K562 (cell line): ENCODE results near the gene DCP1B. TPM values are rescaled to one million over a fixed set of nuclear protein-coding genes. Genes with fewer than 3 reads are reported as not detected.

Experiments
- ATAC-seq: fragments of 200-7000 bp; cut with Tn5 transposase; 3 replicates; pipeline ENCODE4 v1.9.1; 2020; ENCODE audit warnings: moderate library complexity
- BruUV-seq: library from RNA; stranded (reverse); fragments of 400-500 nt; replicated peaks from 2 replicates; lab custom pipeline; 2021; lab: Mats Ljungman, UMichigan
- CTCF ChIA-PET: fragments of 300-600 bp; formaldehyde crosslinking; extraction: SDS; loops from one replicate; lab custom pipeline; 2021; ENCODE audit warnings: low intra/inter-chr PET ratio; lab: Yijun Ruan, JAX
- POLR2A ChIA-PET: fragments of 300-600, 350-650 bp; sonication (Branson Sonifier 250); formaldehyde crosslinking; extraction: SDS; loops from one replicate; lab custom pipeline; 2021; ENCODE audit warnings: antibody characterized with exemption, inconsistent platforms; lab: Yijun Ruan, JAX
- DNase-seq, 4 experiments: peaks; one replicate each; pipeline versions ENCODE4 v3.0.0 to v3.0.0-alpha.2; 2011 to 2018; ENCODE audit warnings: low spot score in 3 of 4, mixed read lengths in 3 of 4; ENCODE audit errors: extremely low read depth in 1 of 4
- FAIRE-seq: peaks from 2 replicates; lab custom pipeline; 2011; peaks lifted over from hg19 to GRCh38; lab: Jason Lieb, UNC
- H2AFZ ChIP-seq: 2 replicates; pipeline ENCODE4 v1.6.0; 2011; ENCODE audit warnings: low read depth, low read length, control low read depth, inconsistent platforms
- H3K27ac ChIP-seq: fragments of 200-600 bp; 3 replicates; pipeline ENCODE4 v1.8.0; 2011; ENCODE audit warnings: low read depth, mild to moderate bottlenecking, control low read depth, inconsistent platforms, low read length, moderate library complexity, mixed read lengths; ENCODE audit errors: extremely low read depth
- H3K27me3 ChIP-seq, 2 experiments: fragments of 300-600 bp in 1 of 2; 2 replicates in 1 of 2; 3 replicates in 1 of 2; pipeline versions ENCODE4 v1.6.0 to v1.8.0; 2011; ENCODE audit warnings: inconsistent platforms in 2 of 2, low read length in 2 of 2, mild to moderate bottlenecking in 1 of 2, mixed read lengths in 1 of 2, moderate library complexity in 1 of 2; ENCODE audit not compliant: control insufficient read depth in 2 of 2, insufficient read depth in 2 of 2
- H3K36me3 ChIP-seq: fragments of 300-600 bp; 3 replicates; pipeline ENCODE4 v1.8.0; 2011; ENCODE audit warnings: mild to moderate bottlenecking, low read length, inconsistent platforms; ENCODE audit not compliant: control insufficient read depth, insufficient read depth
- H3K4me1 ChIP-seq, 2 experiments: fragments of 200-600 bp in 1 of 2; replicated peaks in 1 of 2; 2 replicates in 1 of 2; 3 replicates in 1 of 2; pipeline versions ENCODE4 v1.5.1 to v1.8.0; 2011; ENCODE audit warnings: inconsistent platforms in 2 of 2, low read length in 2 of 2, mild to moderate bottlenecking in 1 of 2, mixed read lengths in 1 of 2, moderate library complexity in 1 of 2; ENCODE audit not compliant: control insufficient read depth in 2 of 2, insufficient read depth in 2 of 2
- H3K4me2 ChIP-seq: 2 replicates; pipeline ENCODE4 v1.6.1; 2011; ENCODE audit warnings: low read length, control low read depth, inconsistent platforms, mixed read lengths; ENCODE audit not compliant: insufficient read depth
- H3K4me3 ChIP-seq: fragments of 200-600 bp; sonication (generic), shearing (Covaris generic); 2 replicates; pipeline ENCODE4 v1.5.1; 2016; ENCODE audit warnings: control low read depth, inconsistent platforms
- H3K79me2 ChIP-seq: fragments of 200-600 bp; 3 replicates; pipeline ENCODE4 v1.8.0; 2011; ENCODE audit warnings: low read length, inconsistent platforms; ENCODE audit not compliant: control insufficient read depth, insufficient read depth
- H3K9ac ChIP-seq, 2 experiments: 2 replicates each; pipeline versions ENCODE4 v1.6.0 to v1.6.1; 2011; ENCODE audit warnings: low read depth in 2 of 2, low read length in 2 of 2, control low read depth in 1 of 2, inconsistent platforms in 1 of 2, mild to moderate bottlenecking in 1 of 2, mixed read lengths in 1 of 2; ENCODE audit not compliant: insufficient read depth in 1 of 2
- H3K9me1 ChIP-seq: one replicate; pipeline ENCODE4 v1.6.0; 2011; ENCODE audit warnings: inconsistent platforms, mild to moderate bottlenecking, low read length, moderate library complexity; ENCODE audit not compliant: control insufficient read depth, insufficient read depth
- H3K9me3 ChIP-seq: replicated peaks from 2 replicates; pipeline ENCODE4 v1.5.1; 2011; ENCODE audit warnings: low read depth, low read length, inconsistent platforms; ENCODE audit not compliant: control insufficient read depth, insufficient read depth
- H4K20me1 ChIP-seq: replicated peaks from 2 replicates; pipeline ENCODE4 v1.6.1; 2011; ENCODE audit warnings: low read length, inconsistent platforms, mixed read lengths; ENCODE audit not compliant: control insufficient read depth, insufficient read depth
- ARID2 ChIP-seq: fragments of 450-650 bp; IDR thresholded peaks from 2 replicates; pipeline ENCODE4 v1.6.1; 2017; ENCODE audit warnings: antibody characterized with exemption, mild to moderate bottlenecking
- BCLAF1 ChIP-seq, 2 experiments: fragments of 450-650 bp in 1 of 2; IDR thresholded peaks; 2 replicates each; pipeline ENCODE4 v1.6.1; 2011 to 2017; ENCODE audit warnings: low read depth in 2 of 2, antibody characterized with exemption in 1 of 2, borderline replicate concordance in 1 of 2, low read length in 1 of 2, mild to moderate bottlenecking in 1 of 2, mixed read lengths in 1 of 2; ENCODE audit not compliant: control insufficient read depth in 1 of 2
- CREB1 ChIP-seq, 2 experiments: sonication (generic) in 1 of 2; formaldehyde crosslinking in 1 of 2; IDR thresholded peaks; 2 replicates each; pipeline versions ENCODE4 v1.6.1 to v1.8.0; 2012 to 2022; ENCODE audit warnings: inconsistent platforms in 1 of 2, mild to moderate bottlenecking in 1 of 2, missing genetic modification reagents in 1 of 2, moderate library complexity in 1 of 2
- ETS2 ChIP-seq: IDR thresholded peaks from 2 replicates; pipeline ENCODE4 v1.6.1; 2016; ENCODE audit warnings: borderline replicate concordance, missing genetic modification characterization, mild to moderate bottlenecking, moderate library complexity, missing compliant biosample characterization; ENCODE audit not compliant: poor library complexity, severe bottlenecking
- FIP1L1 ChIP-seq: fragments of 200-400 bp; formaldehyde crosslinking; IDR thresholded peaks from 2 replicates; pipeline ENCODE4 v1.6.1; 2018; ENCODE audit warnings: mild to moderate bottlenecking, low read depth, low read length; ENCODE audit not compliant: poor library complexity, severe bottlenecking
- FOXJ3 ChIP-seq: sonication (generic); formaldehyde crosslinking; IDR thresholded peaks from 2 replicates; pipeline ENCODE4 v1.4.0; 2020; ENCODE audit warnings: mild to moderate bottlenecking, missing genetic modification reagents
- MXD1 ChIP-seq: fragments of 250-450 bp; sonication (Bioruptor Pico); IDR thresholded peaks from 2 replicates; pipeline ENCODE4 v1.8.0; 2021; ENCODE audit warnings: borderline replicate concordance, mild to moderate bottlenecking, moderate library complexity; ENCODE audit not compliant: poor library complexity, severe bottlenecking
- PBX2 ChIP-seq, 2 experiments: IDR thresholded peaks in 1 of 2; conservative IDR thresholded peaks in 1 of 2; 2 replicates each; pipeline ENCODE4 v1.6.1; 2016; ENCODE audit warnings: low read depth in 2 of 2, mild to moderate bottlenecking in 1 of 2, missing compliant biosample characterization in 1 of 2, missing genetic modification characterization in 1 of 2, moderate library complexity in 1 of 2
- PHB2 ChIP-seq: fragments of 450-650 bp; IDR thresholded peaks from 2 replicates; pipeline ENCODE4 v1.6.1; 2017; ENCODE audit warnings: low read depth
- YBX1 ChIP-seq: fragments of 450-650 bp; IDR thresholded peaks from 2 replicates; pipeline ENCODE4 v1.7.1; 2016; ENCODE audit warnings: mild to moderate bottlenecking
- ZBTB17 ChIP-seq: fragments of 450-650 bp; formaldehyde crosslinking; IDR thresholded peaks from 2 replicates; pipeline ENCODE4 v1.4.0; 2020; ENCODE audit warnings: mild to moderate bottlenecking
- ZNF239 ChIP-seq: fragments of 250-450 bp; sonication (Bioruptor Pico); IDR thresholded peaks from 2 replicates; pipeline ENCODE4 v1.4.0; 2020; ENCODE audit warnings: mild to moderate bottlenecking
- WGBS: fragments of 100-300 bp; shearing (Covaris generic); methylation state at CpG from one replicate; pipeline ENCODE4 v1.1.6; 2016; ENCODE audit warnings: low coverage, mixed read lengths; ENCODE audit not compliant: insufficient coverage; ENCODE audit errors: missing lambda C conversion rate; 5-methylcytosine and 5-hydroxymethylcytosine counted together
- in situ Hi-C: fragments of 300-500 bp; cut with MboI; formaldehyde crosslinking; loops from 4 replicates; pipeline ENCODE4 v1.15.0; 2018; ENCODE audit warnings: inconsistent platforms, mixed read lengths
- intact Hi-C: fragments of 100-400 bp; cut with micrococcal nuclease; formaldehyde crosslinking; loops from 2 replicates; pipeline ENCODE4 v1.14.2; 2022
- polyA plus RNA-seq, 8 experiments: library from polyadenylated mRNA; depleted of rRNA in 4 of 8; stranded (reverse) in 5 of 8; unstranded in 3 of 8; fragments of >200 nt; fragmentation: Nextera tagmentation in 2 of 8; fragmentation: Illumina TruSeq in 1 of 8; extraction: Ambion mirVana in 2 of 8; extraction: Trizol in 1 of 8; gene quantifications; 2 replicates each; pipeline versions ENCODE4 v1.2.1 to v1.2.3, GENCODE V29; 2011 to 2014; ENCODE audit warnings: inconsistent platforms in 1 of 8, missing spikeins in 1 of 8
- total RNA-seq, 7 experiments: library from RNA; depleted of rRNA in 6 of 7; stranded (reverse); fragments of >200 nt in 6 of 7; fragmentation: Illumina TruSeq in 2 of 7; extraction: Trizol in 2 of 7; gene quantifications; 2 replicates each; pipeline versions ENCODE4 v1.2.1 to v1.2.3, GENCODE V29; 2011 to 2021; ENCODE audit warnings: low replicate concordance in 1 of 7

DCP1B gene
- total and polyA plus RNA-seq, 9 of the 15 experiments (the other 6 are each of a cell fraction or from before 2014, with no cell fraction given): 0.83 to 7.3 (median 3.4) TPM

- 7% methylated on average over 7 of the region's 7 CpGs for WGBS
- Histone ChIP-seq H3K27ac (no peak overlapping the region), H4K20me1 (no peaks in the 10 kb centered on the region), H3K9me1 (no peaks in the 10 kb centered on the region), H3K4me2 (no peak overlapping the region), H3K36me3 (no peaks in the 10 kb centered on the region), H3K27me3 (peaks cover 5 to 10% of the 10 kb centered on the region in 2 experiments; a peak in 3 of 5 replicates), H3K79me2 (no peaks in the 10 kb centered on the region), H2AFZ (no peak overlapping the region), H3K9me3 (no peaks in the 10 kb centered on the region), H3K4me3 (no peak overlapping the region), H3K4me1 (no peaks in the 10 kb centered on the region), H3K9ac (no peak overlapping the region)
- CTCF ChIA-PET: no interaction called here
- ATAC-seq (no peak), DNase-seq (no peak), FAIRE-seq (no peak)
- POLR2A ChIA-PET: interaction anchor here (0.8 kb wide), 1 partner anchor 12 kb away, joined by 3 read pairs; no protein-coding TSS in a partner anchor
- no peak for TF ChIP-seq PHB2
- no peak for TF ChIP-seq MXD1 (CRISPR knock-in tag)
- TF ChIP-seq FIP1L1: no peak
- no peak for TF ChIP-seq FOXJ3
- no peak for TF ChIP-seq BCLAF1 (IDR thresholded peaks at IDR 0.05; ENCODE audit: borderline replicate concordance in 1 of 2, control insufficient read depth in 1 of 2, low read depth in 2 of 2, low read length in 1 of 2)
- no peak for TF ChIP-seq ETS2
- no peak for TF ChIP-seq YBX1
- no peak for TF ChIP-seq CREB1 (IDR thresholded peaks at IDR 0.05)
- no peak for TF ChIP-seq CREB1 (CRISPR knock-in tag; IDR thresholded peaks at IDR 0.05)
- TF ChIP-seq ZBTB17 (CRISPR knock-in tag): no peak
- TF ChIP-seq ARID2: no peak
- TF ChIP-seq ZNF239 (CRISPR knock-in tag): no peak
- no peak for TF ChIP-seq PBX2 (CRISPR knock-in tag; IDR thresholded peaks at IDR 0.05; ENCODE audit: low read depth)
- no peak for TF ChIP-seq PBX2 (tag; conservative IDR thresholded peaks at IDR 0.05; ENCODE audit: low read depth)
- BruUV-seq: no TSS peak
- in situ Hi-C loops: no loop called here
- intact Hi-C loops: no loop called here
These were observed 43.5 kb upstream of the DCP1B start for GRCh38 chr12:2047752-2048151.
